Lung (tissue), 12 donors: ENCODE results near the gene BMAL2. TPM values are rescaled to one million over a fixed set of nuclear protein-coding genes. Genes with fewer than 3 reads are reported as not detected.

Source experiments
- ATAC-seq: fragments of 200-7000 bp; cut with Tn5 transposase; one replicate; pipeline ENCODE4 v1.9.1; 2020; ENCODE audit warnings: moderate number of reproducible peaks; ENCODE audit not compliant: insufficient read depth, low FRiP score
- DNase-seq, 3 donors: peaks; one replicate each; pipeline ENCODE4 v3.0.0-alpha.2; 2013 to 2017
- H3K27ac ChIP-seq, 2 donors: one replicate each; pipeline ENCODE4 v1.5.1; 2013; ENCODE audit warnings: mild to moderate bottlenecking in 2 of 2, moderate library complexity in 2 of 2, control low read depth in 1 of 2, inconsistent platforms in 1 of 2, low read depth in 1 of 2, low read length in 1 of 2
- H3K27me3 ChIP-seq, 3 donors: one replicate each; pipeline ENCODE4 v1.5.1; 2013; ENCODE audit warnings: low read length in 2 of 3; ENCODE audit not compliant: control insufficient read depth in 3 of 3, insufficient read depth in 3 of 3
- H3K36me3 ChIP-seq, 4 donors: one replicate each; pipeline ENCODE4 v1.5.1; 2013; ENCODE audit warnings: low read length in 4 of 4, mild to moderate bottlenecking in 1 of 4, moderate library complexity in 1 of 4; ENCODE audit not compliant: control insufficient read depth in 4 of 4, insufficient read depth in 4 of 4
- H3K4me1 ChIP-seq, 5 donors: one replicate each; pipeline ENCODE4 v1.5.1; 2013; ENCODE audit warnings: low read length in 5 of 5, mild to moderate bottlenecking in 2 of 5, moderate library complexity in 1 of 5; ENCODE audit not compliant: control insufficient read depth in 5 of 5, insufficient read depth in 5 of 5
- H3K4me3 ChIP-seq: one replicate; pipeline ENCODE4 v1.5.1; 2013; ENCODE audit warnings: mild to moderate bottlenecking, control low read depth, moderate library complexity
- H3K9ac ChIP-seq, 2 donors: one replicate each; pipeline ENCODE4 v1.5.1; 2013; ENCODE audit warnings: low read length in 2 of 2, control low read depth in 1 of 2; ENCODE audit not compliant: insufficient read depth in 1 of 2
- H3K9me3 ChIP-seq, 4 donors: one replicate each; pipeline ENCODE4 v1.5.1; 2013; ENCODE audit warnings: low read length in 3 of 4, mild to moderate bottlenecking in 1 of 4, moderate library complexity in 1 of 4; ENCODE audit not compliant: control insufficient read depth in 4 of 4, insufficient read depth in 3 of 4
- WGBS, 2 donors: extraction: QIAGEN DNeasy Blood & Tissue Kit; methylation state at CpG; one replicate each; pipeline ENCODE4 v1.1.7; 2013; 5-methylcytosine and 5-hydroxymethylcytosine counted together
- polyA plus RNA-seq, 2 donors: library from polyadenylated mRNA; stranded (reverse); fragments of 200-250 nt; gene quantifications; one replicate each; pipeline ENCODE4 v1.2.1, GENCODE V29; 2013
- total RNA-seq, 2 donors: library from RNA; depleted of rRNA in 1 of 2; stranded (reverse); fragments of >200 nt in 1 of 2; gene quantifications; one replicate each; pipeline ENCODE4 v1.2.1, GENCODE V29; 2014 to 2021
- TF ChIP-seq, protein P1 (sequence below): IDR thresholded peaks from 2 replicates; pipeline ENCODE4 v1.5.1; 2012; ENCODE audit warnings: mild to moderate bottlenecking; ENCODE audit errors: control extremely low read depth, extremely low read depth
- donor health status: control.
- donor health status: control.
- donor health status: Bipolar disorder and iron deficiency.
- donor health status: healthy.
- donor health status: DM: yes; HTN: yes; CAD: no.

Gene BMAL2
- total and polyA plus RNA-seq, 4 donors: 1.5 to 7.8 (median 4.4) TPM

DNA sequence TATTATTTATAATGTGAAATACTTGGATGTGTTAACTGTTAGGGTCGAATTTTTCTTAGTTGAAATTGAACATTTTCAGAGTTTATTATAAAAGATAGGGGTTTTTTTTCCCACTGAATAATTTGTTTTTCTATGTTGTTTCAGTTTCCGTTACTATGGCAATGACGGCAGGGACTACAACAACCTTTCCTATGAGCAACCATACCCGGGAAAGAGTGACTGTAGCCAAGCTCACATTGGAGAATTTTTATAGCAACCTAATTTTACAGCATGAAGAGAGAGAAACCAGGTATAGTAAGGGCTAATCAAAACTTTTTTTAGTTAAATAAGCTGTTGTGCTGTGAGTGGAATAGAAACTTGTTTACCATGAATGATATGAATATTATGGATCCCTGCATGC, 35.1 kb upstream of the BMAL2 start:
- H3K9ac ChIP-seq: no peak overlapping the region
- DNase-seq (peak in 2 of 3 donors; percentile 42 to 58), ATAC-seq (no peak)
- TF ChIP-seq, protein P1, sequence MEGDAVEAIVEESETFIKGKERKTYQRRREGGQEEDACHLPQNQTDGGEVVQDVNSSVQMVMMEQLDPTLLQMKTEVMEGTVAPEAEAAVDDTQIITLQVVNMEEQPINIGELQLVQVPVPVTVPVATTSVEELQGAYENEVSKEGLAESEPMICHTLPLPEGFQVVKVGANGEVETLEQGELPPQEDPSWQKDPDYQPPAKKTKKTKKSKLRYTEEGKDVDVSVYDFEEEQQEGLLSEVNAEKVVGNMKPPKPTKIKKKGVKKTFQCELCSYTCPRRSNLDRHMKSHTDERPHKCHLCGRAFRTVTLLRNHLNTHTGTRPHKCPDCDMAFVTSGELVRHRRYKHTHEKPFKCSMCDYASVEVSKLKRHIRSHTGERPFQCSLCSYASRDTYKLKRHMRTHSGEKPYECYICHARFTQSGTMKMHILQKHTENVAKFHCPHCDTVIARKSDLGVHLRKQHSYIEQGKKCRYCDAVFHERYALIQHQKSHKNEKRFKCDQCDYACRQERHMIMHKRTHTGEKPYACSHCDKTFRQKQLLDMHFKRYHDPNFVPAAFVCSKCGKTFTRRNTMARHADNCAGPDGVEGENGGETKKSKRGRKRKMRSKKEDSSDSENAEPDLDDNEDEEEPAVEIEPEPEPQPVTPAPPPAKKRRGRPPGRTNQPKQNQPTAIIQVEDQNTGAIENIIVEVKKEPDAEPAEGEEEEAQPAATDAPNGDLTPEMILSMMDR: no peak
- no peak overlapping the region for H3K27ac ChIP-seq
- H3K36me3 ChIP-seq: peaks cover 0 to 6% (median 3%) of the 10 kb centered on the region in 4 donors
- no peak overlapping the region for H3K4me3 ChIP-seq
- 81 to 90% methylated on average over 4 of the region's 4 CpGs for WGBS, 2 donors
- H3K4me1 ChIP-seq: peaks cover 0 to 22% (median 2%) of the 10 kb centered on the region in 5 donors
- no peaks in the 10 kb centered on the region for H3K9me3 ChIP-seq
- H3K27me3 ChIP-seq: no peaks in the 10 kb centered on the region

DNA sequence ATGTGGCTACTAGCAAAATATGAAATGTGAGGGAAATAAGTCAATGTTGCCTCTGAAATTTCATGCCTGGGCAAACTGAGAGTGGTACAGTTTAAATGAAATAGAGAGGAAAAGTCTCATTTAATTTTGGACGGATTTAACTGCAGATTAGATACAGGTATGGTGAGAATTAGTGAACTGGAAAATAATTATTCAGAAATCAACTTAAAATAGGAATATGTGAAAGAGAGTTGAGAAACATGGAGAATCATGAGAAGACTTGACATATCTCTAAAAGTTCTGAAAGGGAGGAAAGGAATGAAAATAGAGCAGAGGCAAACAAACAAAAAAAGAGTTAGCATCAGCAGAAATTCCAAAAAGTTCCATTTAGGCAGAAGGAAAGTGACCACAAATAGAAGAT, 33.5 kb upstream of the BMAL2 start:
- peaks cover 0 to 24% (median 8%) of the 10 kb centered on the region in 5 donors for H3K4me1 ChIP-seq
- no peak for DNase-seq
- TF ChIP-seq, protein P1: no peak
- H3K9me3 ChIP-seq: no peaks in the 10 kb centered on the region
- ATAC-seq: no peak
- H3K27me3 ChIP-seq: no peaks in the 10 kb centered on the region
- no peak overlapping the region for H3K27ac ChIP-seq
- peaks cover 0 to 6% (median 5%) of the 10 kb centered on the region in 4 donors for H3K36me3 ChIP-seq
- no peak overlapping the region for H3K4me3 ChIP-seq
- 100% methylated on average over 1 of the region's 1 CpG for WGBS, 2 donors
- no peak overlapping the region for H3K9ac ChIP-seq

DNA sequence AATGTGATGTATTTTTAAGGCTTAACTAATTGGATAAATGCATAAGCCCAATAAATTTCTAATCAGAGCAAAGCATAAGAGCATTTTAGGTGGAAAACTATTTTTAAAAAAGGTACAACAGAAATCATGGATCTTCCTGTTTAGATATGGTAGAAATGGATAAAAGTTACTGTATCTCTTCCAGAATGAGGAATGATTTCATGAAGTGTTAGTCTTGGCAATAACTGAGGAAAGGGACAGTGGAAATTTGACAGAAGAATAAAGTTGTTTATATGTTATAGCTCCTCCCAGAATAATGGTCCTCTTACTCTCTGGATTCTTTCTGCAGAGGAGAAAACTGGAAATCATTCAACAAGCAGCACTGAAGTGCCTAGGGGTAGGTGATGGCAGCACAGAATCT, 32.4 kb upstream of the BMAL2 start:
- ATAC-seq (no peak), DNase-seq (peak in 2 of 3 donors; percentile 74 to 80)
- TF ChIP-seq, protein P1: no peak
- no peak overlapping the region for H3K9ac ChIP-seq
- peaks cover 0 to 6% (median 5%) of the 10 kb centered on the region in 4 donors for H3K36me3 ChIP-seq
- no peak overlapping the region for H3K27ac ChIP-seq
- no peaks in the 10 kb centered on the region for H3K27me3 ChIP-seq
- H3K9me3 ChIP-seq: no peaks in the 10 kb centered on the region
- peaks cover 0 to 24% (median 8%) of the 10 kb centered on the region in 5 donors for H3K4me1 ChIP-seq
- H3K4me3 ChIP-seq: no peak overlapping the region
